ENCODE data around the gene GALR3.

Gene GALR3

GRCh38 chr22:37803639-37804351 lies 19.4 kb upstream of the GALR3 start:
- peak; percentile 54 for DNase-seq

- DNase-seq: peak; percentile 7
These were observed 18.8 kb upstream of the GALR3 start for GRCh38 chr22:37804352-37804880.

- DNase-seq: peak; percentile 78
These were observed 18.0 kb upstream of the GALR3 start for GRCh38 chr22:37804881-37805809.

GRCh38 chr22:37805810-37806277 lies 17.3 kb upstream of the GALR3 start:
- DNase-seq: no peak

GRCh38 chr22:37806409-37807333 lies 16.5 kb upstream of the GALR3 start:
- peak; percentile 38 for DNase-seq

- DNase-seq: peak; percentile 90
These were observed 15.5 kb upstream of the GALR3 start, which contains the start of gene GCAT for GRCh38 chr22:37807410-37808293. Gene GCAT, plus strand, starts transcription at chr22:37807934. Its CDS starts 34 bp downstream, at chr22:37807968.

GRCh38 chr22:37808294-37808657 lies 14.9 kb upstream of the GALR3 start:
- DNase-seq: peak; percentile 19

GRCh38 chr22:37809672-37810333 lies 13.4 kb upstream of the GALR3 start:
- DNase-seq: no peak

- no peak for DNase-seq
These were observed 11.3 kb upstream of the GALR3 start for GRCh38 chr22:37811867-37812266.

GRCh38 chr22:37812869-37813678 lies 10.1 kb upstream of the GALR3 start:
- no peak for DNase-seq

- no peak for DNase-seq
These were observed 7.6 kb upstream of the GALR3 start for GRCh38 chr22:37815593-37815992.

- no peak for DNase-seq
These were observed 6.5 kb upstream of the GALR3 start for GRCh38 chr22:37816543-37817180.

GRCh38 chr22:37817705-37818408 lies 5.3 kb upstream of the GALR3 start:
- peak; percentile 75 for DNase-seq

GRCh38 chr22:37818409-37819104 lies 4.6 kb upstream of the GALR3 start:
- peak; percentile 73 for DNase-seq

- no peak for DNase-seq
These were observed 4.1 kb upstream of the GALR3 start for GRCh38 chr22:37819105-37819433.

- DNase-seq: no peak
These were observed 2.8 kb upstream of the GALR3 start for GRCh38 chr22:37820350-37820749.

- DNase-seq: peak; percentile 28
These were observed 926 bp upstream of the GALR3 start for GRCh38 chr22:37822079-37822833.

Data from DMS53 (cell line).